Testis (tissue), 2 donors: Measurements from ENCODE around the gene TLK2.
"Not testable (repeated sequence)": the region's sequence is repeated elsewhere in the genome, so short reads cannot be mapped to it uniquely, and the experiment has no call there.

Experiments used
- CTCF ChIP-seq, 3 experiments: fragments of 450-650 bp in 2 of 3; fragments of 200-600 bp in 1 of 3; sonication (generic) in 1 of 3; IDR thresholded peaks; one replicate each; pipeline ENCODE4 v1.5.1; 2016 to 2019; ENCODE audit warnings: antibody characterized with exemption in 3 of 3, mild to moderate bottlenecking in 2 of 3, moderate library complexity in 1 of 3
- POLR2A ChIP-seq: fragments of 450-650 bp; IDR thresholded peaks from one replicate; pipeline ENCODE4 v1.6.1; 2017; ENCODE audit warnings: antibody characterized with exemption, mild to moderate bottlenecking, moderate library complexity

- not testable (repeated sequence) for TF ChIP-seq CTCF (IDR thresholded peaks at IDR 0.05); POLR2A
Measured at GRCh38 chr17:62546066-62546465, 67.4 kb downstream of the TLK2 start.
